ENCODE measurements around the gene AFMID.
"Not testable (repeated sequence)": the region's sequence is repeated elsewhere in the genome, so short reads cannot be mapped to it uniquely, and the experiment has no call there.

AFMID gene

DNA sequence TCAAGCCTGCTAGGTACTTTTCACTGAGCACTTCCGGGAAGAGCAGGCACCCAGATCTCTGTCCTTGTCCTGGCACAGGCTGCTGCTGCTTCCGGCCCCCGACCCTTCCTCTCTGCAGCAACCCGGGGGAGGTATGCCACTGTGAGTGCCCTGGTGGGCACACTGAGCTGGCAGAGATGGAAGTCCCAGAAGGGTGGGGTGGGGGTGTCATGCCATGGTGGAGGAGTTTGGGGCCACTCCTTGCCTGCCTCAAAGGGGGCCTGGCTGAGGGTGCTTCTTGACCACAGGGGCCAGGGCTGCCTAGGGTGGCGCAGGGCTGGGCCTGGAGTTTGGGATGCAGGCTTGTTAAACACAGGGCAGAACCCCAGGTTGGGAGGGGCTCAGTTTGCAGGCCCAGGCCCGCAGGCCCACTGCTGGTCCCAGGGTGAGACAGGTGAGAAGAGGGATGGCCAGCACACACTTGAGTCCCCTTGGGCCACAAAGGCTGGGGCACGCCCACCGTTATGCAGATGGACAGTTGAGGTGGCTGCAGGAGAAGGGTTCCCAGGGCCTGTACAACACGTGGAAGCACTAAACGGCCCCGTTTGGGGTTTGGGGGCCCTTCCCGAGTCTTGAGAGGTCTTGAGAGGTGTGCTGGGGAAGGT, 53.0 kb downstream of the AFMID start:
- no peak for DNase-seq

DNA sequence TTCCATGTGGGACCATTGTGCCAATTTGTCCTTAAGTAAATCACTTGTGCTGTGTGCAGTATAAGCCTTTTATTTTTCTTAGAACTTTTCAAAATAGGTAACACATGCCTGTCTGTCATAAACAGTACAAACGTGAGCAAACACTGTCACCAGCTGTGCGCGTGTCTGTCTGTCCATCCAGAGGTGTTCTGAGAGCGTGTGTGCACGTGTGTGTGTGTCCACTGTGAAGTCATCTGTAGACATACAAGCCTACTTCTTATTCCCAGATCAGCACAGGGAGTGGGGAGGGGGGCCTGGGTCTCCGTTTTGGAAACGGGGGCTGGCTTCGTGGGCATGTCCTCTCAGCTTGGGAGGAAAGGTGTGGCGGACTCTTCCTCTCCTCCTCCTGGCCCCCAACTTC, 53.7 kb downstream of the AFMID start:
- no peak for DNase-seq

DNA sequence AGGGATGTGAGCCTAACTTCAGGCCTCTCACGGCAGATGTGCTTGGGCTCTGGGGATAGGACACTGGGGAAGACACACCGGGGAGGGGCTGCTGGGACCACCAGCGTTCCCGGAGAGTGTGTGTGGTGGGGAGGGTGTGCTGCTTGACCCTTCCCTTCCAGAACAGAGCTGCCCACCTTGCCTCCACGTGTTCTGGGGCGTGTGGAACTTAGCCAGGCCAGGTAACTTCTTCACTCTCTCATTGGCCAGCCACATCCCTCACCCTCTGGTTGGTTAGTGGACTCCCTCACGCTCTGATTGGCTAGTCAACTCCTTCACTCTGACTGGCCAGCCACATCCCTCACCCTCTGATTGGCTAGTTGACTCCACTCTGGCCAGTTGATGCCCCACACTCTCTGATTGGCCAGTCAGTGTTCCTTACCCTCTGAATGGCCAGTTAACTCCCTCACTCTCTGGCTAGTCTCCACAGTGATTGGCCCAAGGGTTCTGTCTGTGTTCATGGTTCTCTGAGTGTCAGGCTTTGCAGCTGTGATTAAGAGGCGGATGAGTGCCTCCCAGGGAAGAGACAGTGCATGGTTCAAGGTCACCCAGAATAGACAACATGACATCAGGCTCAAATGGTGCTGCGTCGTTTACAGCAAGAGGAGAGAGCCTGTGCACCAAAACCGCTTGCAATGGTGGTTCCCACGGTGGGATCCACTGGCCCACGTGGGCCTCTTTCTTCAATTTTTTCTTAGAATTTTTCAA, 54.3 kb downstream of the AFMID start:
- no peak for DNase-seq

DNA sequence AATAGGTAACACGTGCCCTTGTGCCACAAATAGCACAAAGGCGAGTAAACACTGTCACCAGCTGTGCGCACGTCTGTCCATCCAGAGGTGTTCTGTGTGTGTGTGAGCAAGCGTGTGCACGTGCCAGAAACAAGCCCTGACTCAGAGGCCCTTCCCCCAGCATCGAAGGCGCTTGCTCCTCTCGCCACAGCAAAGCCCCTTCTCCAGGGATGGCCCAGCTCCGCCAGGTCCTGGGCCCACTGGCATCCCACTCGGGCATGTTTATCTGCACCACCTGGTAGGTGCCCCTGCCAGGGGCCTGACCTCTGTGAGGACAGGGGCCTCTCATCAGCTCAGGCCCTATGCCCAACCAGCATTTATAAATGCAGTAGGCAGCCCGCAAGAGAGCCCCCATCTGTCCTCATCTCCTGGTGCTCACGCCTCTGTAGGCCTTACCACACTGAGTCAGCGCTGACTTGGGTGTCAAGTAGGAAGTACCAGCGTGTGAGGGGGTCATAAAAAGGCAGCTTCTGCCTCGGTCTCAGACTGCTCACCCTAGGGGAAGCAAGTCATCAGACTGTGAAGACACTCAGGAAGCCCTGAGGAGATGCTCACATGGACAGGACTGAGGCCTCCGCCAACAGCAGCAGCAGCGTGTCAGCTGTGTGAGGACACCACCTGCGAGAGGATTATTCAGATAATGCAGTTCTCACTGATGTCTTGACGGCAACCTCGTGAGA, 55.0 kb downstream of the AFMID start:
- DNase-seq, result no peak

DNA sequence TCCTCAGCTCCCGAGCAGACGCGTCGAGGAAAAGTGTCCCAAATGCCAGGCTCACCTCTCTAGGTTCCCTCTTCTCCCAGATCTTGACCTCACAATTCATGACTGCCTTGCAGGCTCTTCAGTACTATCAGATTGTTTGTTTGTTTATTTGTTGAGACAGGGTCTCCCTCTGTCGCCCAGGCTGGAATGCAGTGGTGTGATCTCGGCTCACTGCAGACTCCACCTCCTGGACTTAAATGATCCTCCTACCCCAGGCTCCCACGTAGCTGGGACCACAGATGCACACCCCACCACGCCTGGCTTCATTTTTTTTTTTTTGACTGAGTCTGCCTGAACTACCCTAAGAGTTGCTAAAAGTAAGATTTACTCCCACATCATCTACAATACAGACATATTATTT, 60.1 kb downstream of the AFMID start:
- DNase-seq, result no peak

DNA sequence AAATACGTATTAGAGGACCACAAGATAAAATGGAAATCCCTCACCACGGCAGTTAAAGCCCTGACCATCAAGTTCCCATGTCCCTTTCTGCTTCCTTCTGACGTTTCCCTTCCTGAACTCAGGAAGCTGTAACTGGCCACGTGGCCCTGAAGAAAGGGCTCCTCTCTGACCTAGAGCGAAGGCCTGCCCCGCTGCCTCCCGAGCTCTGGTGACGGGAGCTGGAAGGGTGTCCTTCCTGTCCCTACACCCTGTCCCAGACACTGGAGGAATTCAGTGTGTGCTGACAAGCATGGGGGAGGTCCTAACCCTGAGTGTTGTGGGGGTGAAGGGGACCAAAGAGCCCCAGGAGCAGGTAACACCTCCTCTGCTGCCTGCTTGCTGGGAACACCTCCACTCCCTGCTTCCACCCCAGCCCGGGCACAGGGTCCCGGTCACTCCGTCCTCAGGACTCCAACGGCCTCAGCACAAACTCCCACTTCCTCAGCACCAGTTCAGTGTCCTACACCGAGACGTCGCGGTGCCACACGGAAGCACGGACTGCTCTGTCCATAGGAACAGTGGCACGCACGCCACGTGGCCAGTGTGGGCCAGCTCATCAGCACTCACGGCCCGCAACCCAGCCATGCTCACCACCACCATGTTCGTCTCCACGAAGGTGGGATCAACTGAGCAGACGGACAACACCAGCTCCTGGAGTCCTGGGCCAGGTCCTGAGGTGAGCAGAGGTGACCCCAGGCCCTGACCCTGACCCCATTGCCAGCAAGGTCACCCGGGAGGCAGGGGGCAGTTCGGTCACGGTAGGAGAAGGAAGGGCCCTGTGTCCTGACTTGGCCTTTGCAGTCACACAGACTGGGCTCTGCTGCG, 61.1 kb downstream of the AFMID start:
- no peak for DNase-seq

DNA sequence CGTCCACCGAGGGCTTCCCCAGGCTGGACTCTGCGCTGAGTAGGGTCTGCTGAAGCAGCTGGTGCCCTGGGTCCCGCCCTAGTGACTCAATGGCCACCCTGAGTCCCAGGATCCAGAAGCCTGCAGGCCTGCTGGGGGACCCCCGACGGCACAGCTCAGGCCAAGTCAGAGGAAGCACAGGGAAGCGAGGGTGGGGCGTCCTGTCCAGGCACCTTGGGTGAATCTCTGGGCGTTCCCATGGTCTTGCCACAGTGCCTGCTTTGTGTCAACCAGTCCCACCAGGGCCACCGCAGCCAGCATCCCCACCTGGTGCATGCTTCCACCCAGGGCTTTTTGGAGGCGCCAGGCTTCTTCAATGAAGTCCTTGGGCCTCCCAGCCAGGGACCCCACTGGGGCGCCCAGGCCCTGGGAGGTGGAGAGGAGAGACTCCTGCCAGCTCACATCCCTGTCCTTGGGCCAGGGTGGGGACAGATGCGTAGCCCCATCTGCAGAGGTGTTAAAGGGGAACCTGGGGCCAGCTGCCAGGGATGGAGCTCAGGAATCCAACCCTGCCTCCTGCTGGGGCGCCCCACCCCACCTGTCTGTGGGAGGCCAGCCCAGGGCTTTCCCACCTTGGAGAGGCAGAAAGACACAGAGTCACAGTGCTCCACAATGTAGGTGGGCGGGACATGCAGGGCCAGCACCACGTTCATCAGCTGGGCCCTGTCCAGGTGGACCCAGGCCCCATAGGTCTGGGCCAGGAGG, 62.1 kb downstream of the AFMID start:
- no peak for DNase-seq

DNA sequence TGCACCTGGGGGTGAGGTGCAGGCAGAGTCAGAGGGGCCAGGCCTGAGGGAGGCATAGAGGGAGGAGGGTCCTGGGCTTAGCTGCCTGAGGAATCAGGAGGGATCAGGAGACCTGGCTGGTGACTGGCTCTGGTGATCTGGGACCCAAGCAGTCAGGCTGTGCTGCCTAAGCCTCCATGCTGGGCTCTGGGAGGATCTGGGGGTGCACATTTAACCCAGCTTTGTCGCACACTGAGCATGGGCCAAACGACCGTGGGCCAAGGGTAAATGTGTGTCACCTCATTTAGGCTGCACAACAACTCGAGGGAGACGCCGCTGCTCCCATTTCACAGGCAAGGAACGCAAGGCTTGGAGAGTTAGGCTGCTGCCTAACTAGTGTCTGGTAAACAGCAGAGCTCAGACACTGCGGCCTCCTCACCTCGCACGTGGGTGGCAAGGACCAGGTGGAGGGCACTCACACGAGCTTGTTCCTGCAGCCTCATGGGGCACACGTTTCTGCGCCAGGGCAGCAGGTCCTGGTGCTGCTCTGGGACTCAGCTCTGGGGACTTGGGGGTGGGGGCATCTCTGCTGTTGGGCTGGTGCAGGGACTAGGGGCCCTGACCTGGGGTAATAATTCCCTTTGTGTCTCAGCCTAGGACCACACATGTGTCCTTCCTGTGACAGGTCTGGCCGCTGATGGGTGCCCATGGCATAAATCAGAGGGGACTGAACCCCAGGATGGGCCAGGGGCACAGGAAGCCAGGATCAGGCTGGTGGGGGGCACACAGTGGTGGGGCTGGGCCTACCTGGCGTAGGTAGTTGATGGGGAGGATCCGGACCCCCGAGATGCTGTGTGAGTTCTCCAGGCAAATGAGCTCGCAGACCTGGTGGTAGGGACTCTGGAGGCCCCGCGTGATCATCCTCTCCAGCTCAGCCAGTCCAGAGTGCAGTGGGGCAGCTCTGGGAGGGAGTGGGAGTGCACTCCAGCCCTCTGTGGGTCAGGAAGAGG, 63.0 kb downstream of the AFMID start:
- DNase-seq, result no peak

DNA sequence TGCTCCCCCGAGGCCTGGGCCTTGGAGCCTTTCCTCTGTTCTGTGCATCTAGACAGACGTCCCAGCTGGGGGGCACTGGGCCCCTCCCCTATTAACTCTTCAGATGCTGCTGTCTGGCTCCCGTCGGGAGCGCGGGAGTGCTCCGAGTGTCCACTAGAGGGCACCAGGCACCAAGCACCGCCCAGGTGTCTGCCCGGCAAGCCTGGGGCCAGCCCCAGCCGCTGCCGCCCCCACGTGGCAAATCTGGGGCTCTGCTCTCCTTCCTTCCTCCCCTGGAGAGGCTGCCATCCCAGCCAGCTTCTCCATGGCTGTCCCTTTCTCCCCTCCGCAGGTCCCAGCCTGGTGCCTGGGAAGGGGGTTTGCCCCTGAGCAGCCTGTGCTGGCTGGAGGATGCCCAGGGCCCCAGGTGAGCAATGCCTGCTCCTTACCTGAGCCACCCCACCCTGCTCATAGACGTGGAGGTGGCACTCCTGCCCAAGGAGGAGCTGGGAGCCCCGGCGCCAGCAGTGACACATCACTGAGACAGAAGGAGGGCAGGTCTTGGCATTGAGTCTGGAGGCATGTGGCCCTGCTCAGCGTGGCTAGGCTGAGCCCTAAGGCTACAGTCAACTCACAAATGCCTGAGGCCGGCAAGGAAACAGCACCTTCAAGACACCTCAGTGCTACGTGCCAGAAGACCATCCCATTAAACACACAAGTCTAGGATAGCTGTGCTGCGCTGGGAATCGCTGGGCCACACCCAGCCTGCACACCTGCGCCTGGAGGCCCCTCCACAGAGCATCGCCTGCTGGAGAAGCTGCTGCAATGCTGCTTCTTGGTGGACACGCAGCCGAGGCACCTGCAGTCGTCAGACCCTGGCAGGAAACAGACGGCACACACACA, 64.0 kb downstream of the AFMID start:
- peak; percentile 88 for DNase-seq

DNA sequence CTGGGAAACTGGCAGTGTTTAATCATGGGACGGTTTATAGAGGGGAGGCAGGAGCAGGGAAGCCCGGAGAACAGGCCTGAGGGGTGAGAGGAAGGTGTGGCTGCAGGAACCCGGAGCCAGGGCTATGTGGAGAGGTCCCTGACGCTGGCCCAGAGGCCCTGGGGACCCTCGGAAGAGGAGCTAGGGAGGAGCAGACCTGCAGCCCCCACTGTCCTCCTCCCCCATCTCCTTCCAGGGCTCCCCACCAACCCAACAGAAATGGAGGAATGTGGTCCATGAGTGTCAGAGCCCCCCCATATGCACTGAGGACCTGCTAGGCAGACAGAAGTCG, 64.6 kb downstream of the AFMID start:
- DNase-seq, result no peak

DNA sequence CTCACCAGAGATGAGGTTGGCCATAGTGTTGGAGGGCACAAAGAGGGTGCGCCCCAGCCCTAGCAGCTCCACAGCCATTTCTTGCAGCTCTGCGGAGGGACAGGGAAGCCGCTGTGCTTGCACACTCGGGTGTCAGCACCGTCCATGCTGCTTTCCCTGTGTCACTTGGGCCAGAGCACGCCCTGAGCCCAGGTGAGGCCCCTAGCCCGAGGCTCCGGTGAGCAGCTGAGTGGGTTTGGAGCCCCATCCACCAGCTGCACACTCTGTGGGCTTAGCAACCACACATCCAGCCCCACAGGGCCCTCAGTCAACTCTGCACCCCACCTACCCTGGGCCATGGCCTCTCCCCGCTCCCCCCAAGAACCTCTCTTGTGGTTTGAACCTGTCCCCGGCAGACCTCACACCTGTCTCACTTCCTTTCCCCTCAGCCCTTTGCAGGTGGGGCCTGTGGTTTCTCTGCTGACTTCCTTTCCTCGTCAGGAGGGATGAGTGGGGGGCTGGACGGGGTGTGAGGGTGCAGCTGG, 65.0 kb downstream of the AFMID start:
- peak; percentile 30 for DNase-seq

DNA sequence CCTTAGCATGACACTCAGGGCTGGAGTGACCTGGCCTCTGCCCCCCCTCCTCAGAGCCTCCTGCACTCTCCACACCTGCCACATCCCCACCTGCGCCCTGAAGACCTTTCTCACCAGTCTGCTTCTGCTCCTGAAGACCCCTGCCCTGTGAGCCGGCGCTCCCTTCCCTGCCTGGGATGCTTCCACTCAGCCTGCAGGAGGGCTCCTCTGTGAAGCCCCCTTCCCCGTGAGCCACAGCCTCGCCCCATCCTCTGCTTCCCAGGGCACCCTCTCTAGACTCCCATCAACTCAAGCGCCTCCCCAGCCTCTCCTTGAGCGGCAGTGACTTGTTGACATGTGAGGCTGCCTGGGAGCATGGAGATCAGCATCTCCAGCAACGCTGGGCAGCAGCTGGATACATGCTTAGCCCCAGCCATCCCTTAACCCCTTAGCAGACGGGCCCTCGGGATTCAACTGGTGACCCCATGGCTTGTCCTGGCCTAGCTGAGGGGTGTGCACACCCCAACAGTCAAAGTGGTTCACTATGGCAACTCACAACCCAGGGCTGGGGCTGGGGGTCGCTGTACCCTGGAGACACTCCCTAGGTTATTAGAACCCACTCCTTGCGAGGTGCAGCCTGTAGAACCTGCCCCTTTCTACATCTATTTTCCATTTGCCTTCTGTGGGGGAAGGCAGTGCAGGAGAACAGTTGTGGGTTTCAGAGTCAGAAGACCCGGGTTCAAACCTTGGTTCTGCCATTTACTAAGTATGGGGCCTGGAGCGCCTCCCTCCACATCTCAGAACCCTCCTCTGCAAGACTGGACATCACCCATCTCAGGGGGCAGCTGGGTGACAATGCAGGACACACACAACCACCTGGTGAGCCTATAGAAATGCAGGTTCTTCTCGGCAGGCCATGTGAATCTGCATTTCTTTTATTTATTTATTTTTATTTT, 65.8 kb downstream of the AFMID start:
- no peak for DNase-seq

DNA sequence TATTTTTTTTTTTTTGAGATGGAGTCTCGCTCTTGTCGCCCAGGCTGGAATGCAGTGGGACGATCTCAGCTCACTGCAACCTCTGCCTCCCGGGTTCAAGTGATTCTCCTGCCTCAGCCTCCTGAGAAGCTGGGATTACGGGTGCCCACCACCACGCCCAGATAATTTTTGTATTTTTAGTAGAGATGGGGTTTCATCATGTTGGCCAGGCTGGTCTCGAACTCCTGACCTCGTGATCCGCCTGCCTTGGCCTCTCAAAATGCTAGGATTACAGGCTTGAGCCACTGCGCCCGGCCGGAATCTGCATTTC, 66.4 kb downstream of the AFMID start:
- not testable (repeated sequence) for DNase-seq

DNA sequence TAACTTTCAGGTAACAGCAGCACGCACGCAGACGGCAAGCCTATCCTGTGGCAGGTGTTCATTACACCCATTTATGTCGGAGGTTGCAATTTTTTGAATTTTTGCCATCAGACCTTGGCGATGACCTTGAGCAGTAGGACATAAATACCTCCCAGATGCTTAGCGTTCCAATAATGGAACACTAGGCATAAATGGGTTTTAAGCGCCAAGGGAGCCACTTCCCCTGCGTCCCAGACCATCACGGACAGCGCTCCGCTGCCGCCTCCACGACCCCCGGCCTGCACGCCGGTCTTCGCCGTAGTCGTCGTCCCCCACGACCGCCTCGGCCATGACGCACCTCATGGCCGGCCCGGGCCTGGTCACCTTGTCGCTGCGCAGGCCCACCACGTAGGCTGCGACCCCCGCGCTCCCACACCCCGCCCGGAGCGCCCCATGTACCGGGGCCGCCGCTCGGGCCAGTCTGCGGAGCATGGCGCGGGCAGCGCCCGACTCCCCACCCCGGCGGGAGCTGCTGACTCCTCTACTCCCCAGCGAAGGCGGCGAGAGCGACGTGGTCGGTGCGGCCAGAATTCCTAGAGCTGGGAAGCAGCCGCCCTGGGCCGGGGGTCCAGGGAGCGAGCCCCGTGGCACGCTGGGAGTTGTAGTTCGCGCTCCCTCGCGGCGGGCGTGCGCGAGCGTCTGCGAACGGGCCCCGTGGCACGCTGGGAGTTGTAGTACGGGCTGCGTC, 66.9 kb downstream of the AFMID start:
- peak; percentile 81 for DNase-seq

DNA sequence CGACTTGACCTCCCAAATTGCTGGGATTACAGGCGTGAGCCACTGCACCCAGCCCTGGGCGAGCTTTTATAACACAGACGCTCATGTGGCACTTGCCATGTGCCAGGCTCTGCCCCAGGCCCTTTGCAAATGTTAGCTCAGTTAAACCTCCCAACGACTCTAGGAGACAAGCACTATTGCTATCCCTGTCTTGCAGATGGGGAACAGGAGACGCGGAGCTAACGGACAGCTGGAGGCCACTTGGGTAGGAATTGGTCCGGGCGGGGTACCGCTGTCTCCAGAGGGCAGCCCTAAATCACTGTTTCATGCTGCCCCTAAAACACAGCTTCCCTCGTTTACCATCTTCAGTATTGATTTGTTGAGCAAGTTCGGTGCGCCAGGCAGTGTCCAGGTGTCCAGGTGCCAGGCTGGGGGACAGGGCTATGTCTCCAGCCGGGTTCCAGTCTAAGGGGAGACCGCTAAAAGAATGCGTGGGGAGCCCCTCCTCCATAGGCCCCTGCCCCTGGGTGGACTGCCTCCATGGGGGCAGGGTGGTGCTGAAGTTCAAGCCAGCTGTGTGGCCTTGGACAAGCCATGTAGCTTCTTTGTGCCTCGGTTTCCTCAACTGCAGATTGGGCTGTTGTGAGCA, 68.0 kb downstream of the AFMID start:
- no peak for DNase-seq

DNA sequence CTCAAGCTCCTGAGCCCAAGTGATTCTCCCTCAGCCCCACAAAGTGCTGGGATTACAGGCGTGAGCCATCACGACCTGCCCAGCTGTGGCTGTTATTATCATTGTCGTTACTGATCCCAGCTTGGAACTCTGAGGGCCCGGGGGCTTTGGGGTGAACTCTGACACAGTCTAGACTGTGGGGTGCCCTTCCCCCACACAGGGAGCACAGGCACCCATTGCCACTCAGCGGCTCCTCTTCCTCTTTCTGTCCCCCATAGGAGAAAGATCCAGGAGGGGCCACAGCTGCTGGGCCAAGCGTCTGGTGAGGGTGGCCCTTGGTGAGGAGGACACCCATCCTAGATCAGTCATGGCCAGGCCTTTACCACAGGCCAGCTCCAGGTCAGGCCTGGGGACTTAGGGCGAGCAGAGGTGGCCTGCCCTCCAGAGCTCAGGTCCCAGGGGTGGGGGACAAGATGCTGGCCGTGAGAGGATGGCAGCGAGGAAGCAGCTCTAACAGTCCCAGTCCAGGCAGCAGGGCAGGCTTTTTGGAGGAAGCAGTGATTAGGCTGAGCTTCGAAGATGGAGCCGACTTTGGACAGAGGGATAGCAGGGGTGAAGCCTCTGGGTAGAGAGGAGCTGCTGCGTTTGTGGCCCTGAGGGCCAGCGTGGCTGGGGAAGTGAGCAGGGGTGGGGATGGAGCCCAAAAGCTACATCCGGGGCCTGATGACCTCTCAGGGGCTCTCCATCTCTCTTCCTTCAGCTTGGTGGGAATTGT, 69.0 kb downstream of the AFMID start:
- no peak for DNase-seq

Data from stimulated activated CD4-positive, alpha-beta T cell treated with anti-CD3 and anti-CD28 coated beads, Interleukin-1b, Interleukin-23, amount 100 ng/mL, for 48 hours (primary cell).